Right lobe of liver (tissue), 6 donors: Measurements from ENCODE around the gene ARHGAP40. TPM values are rescaled to one million over a fixed set of nuclear protein-coding genes. Genes with fewer than 3 reads are reported as not detected.

Source experiments
- ATAC-seq, 4 donors: fragments of 200-7000 bp; cut with Tn5 transposase; one replicate each; pipeline ENCODE4 v1.9.1; 2020; ENCODE audit warnings: mild to moderate bottlenecking in 4 of 4, moderate library complexity in 4 of 4
- DNase-seq, 3 donors: peaks; one replicate each; pipeline ENCODE4 v3.0.0-alpha.2; 2020
- H3K27ac ChIP-seq, 3 donors: fragments of 200-600 bp; one replicate each; pipeline ENCODE4 v1.8.0; 2022
- H3K27me3 ChIP-seq, 2 donors: fragments of 200-600 bp; one replicate each; pipeline ENCODE4 v1.8.0; 2022
- H3K36me3 ChIP-seq, 4 donors: fragments of 200-600 bp; sonication (generic) in 1 of 4; one replicate each; pipeline versions ENCODE4 v1.5.1 to v1.8.0; 2017 to 2022; ENCODE audit warnings: control low read depth in 1 of 4
- H3K4me1 ChIP-seq, 4 donors: fragments of 200-600 bp; sonication (generic) in 1 of 4; one replicate each; pipeline versions ENCODE4 v1.5.1 to v1.8.0; 2017 to 2022; ENCODE audit warnings: control low read depth in 1 of 4
- H3K4me3 ChIP-seq, 3 donors: fragments of 200-600 bp; one replicate each; pipeline ENCODE4 v1.8.0; 2022
- H3K9me3 ChIP-seq, 4 donors: fragments of 200-600 bp; sonication (generic) in 1 of 4; one replicate each; pipeline versions ENCODE4 v1.5.1 to v1.8.0; 2017 to 2022; ENCODE audit warnings: control low read depth in 1 of 4
- CTCF ChIP-seq, 4 donors: fragments of 200-600 bp in 3 of 4; fragments of 450-650 bp in 1 of 4; IDR thresholded peaks; one replicate each; pipeline versions ENCODE4 v1.5.1 to v1.8.0; 2016 to 2022; ENCODE audit warnings: antibody characterized with exemption in 4 of 4, mild to moderate bottlenecking in 2 of 4
- POLR2A ChIP-seq: fragments of 450-650 bp; IDR thresholded peaks from one replicate; pipeline ENCODE4 v1.6.1; 2017; ENCODE audit warnings: antibody characterized with exemption, mild to moderate bottlenecking
- WGBS: methylation state at CpG from one replicate; pipeline ENCODE4 v1.1.6; 2018; ENCODE audit warnings: low coverage, low lambda C conversion rate; ENCODE audit not compliant: insufficient coverage; ENCODE audit errors: missing lambda C conversion rate; 5-methylcytosine and 5-hydroxymethylcytosine counted together
- intact Hi-C, 2 donors: fragments of 100-400 bp; cut with DNase I; formaldehyde crosslinking; loops; one replicate each; pipeline versions ENCODE4 v1.11.2 to v1.14.1; 2022
- total RNA-seq, 6 experiments: library from RNA; depleted of rRNA in 2 of 6; stranded (reverse); fragments of >200 nt in 2 of 6; fragmentation: NEBNext Ultra II Directional in 3 of 6; extraction: Animal tissue kit (Norgen Biotek cat#: 25700) in 3 of 6; gene quantifications; one replicate each; pipeline versions ENCODE4 v1.1.0 to v1.2.4, GENCODE V29; 2016 to 2023
- donor health status: DM: no; HTN: yes; CAD: no.
- donor health status: DM: no; HTN: no; CAD: no.
- donor health status: DM: no; HTN: no; CAD: no.
- donor health status: DM: no; HTN: yes; CAD: no.
- donor health status: DM: no; HTN: yes; CAD: no.

ARHGAP40 gene
- total RNA-seq, 6 experiments from 2014 or later = 0.12 TPM; not detected in 5

- no peak for ATAC-seq
- H3K27me3 ChIP-seq = no peaks in the 10 kb centered on the region
These were observed 64.1 kb downstream of the ARHGAP40 start for GRCh38 chr20:38665506-38666285.

GRCh38 chr20:38667417-38667956 lies 65.9 kb downstream of the ARHGAP40 start:
- 42% methylated on average over 5 of the region's 6 CpGs for WGBS
- TF ChIP-seq CTCF (IDR thresholded peaks at IDR 0.05) = no peak
- no peak for TF ChIP-seq POLR2A
- intact Hi-C loops = no loop called here

More at GRCh38 chr20:38665506-38666285, 64.1 kb downstream of the ARHGAP40 start:
- Histone ChIP-seq H3K27ac (no peak overlapping the region), H3K4me3 (no peak overlapping the region), H3K4me1 (no peaks in the 10 kb centered on the region), H3K9me3 (no peaks in the 10 kb centered on the region), H3K36me3 (no peaks in the 10 kb centered on the region)
- intact Hi-C loops = no loop called here
- WGBS = 38% methylated on average over 10 of the region's 11 CpGs
- DNase-seq = no peak
- no peak for TF ChIP-seq POLR2A
- TF ChIP-seq CTCF (IDR thresholded peaks at IDR 0.05) = no peak

GRCh38 chr20:38669688-38670087 lies 68.1 kb downstream of the ARHGAP40 start:
- Histone ChIP-seq H3K36me3 (no peaks in the 10 kb centered on the region), H3K27me3 (peaks cover 0 to 13% of the 10 kb centered on the region in 2 donors), H3K27ac (no peak overlapping the region), H3K4me1 (peaks cover 0 to 7% (median 0%) of the 10 kb centered on the region in 4 donors), H3K9me3 (no peaks in the 10 kb centered on the region), H3K4me3 (no peak overlapping the region)
- TF ChIP-seq CTCF (IDR thresholded peaks at IDR 0.05) (no peak), POLR2A (no peak)
- intact Hi-C loops = no loop called here
- no peak for DNase-seq
- no peak for ATAC-seq

More at GRCh38 chr20:38667417-38667956, 65.9 kb downstream of the ARHGAP40 start:
- H3K9me3 ChIP-seq = no peaks in the 10 kb centered on the region
- H3K4me1 ChIP-seq = no peaks in the 10 kb centered on the region
- no peak for DNase-seq
- no peak overlapping the region for H3K4me3 ChIP-seq
- no peaks in the 10 kb centered on the region for H3K27me3 ChIP-seq
- H3K27ac ChIP-seq = no peak overlapping the region
- no peaks in the 10 kb centered on the region for H3K36me3 ChIP-seq
- ATAC-seq = no peak

GRCh38 chr20:38670786-38671185 lies 69.2 kb downstream of the ARHGAP40 start:
- ATAC-seq (no peak), DNase-seq (no peak)
- no peak overlapping the region for H3K27ac ChIP-seq
- peaks cover 0 to 7% (median 0%) of the 10 kb centered on the region in 4 donors for H3K4me1 ChIP-seq
- H3K27me3 ChIP-seq = peaks cover 0 to 13% of the 10 kb centered on the region in 2 donors
- H3K9me3 ChIP-seq = no peaks in the 10 kb centered on the region
- intact Hi-C loops = no loop called here
- no peaks in the 10 kb centered on the region for H3K36me3 ChIP-seq
- WGBS = 54% methylated on average over 2 of the region's 3 CpGs
- no peak for TF ChIP-seq CTCF (IDR thresholded peaks at IDR 0.05)
- no peak for TF ChIP-seq POLR2A
- no peak overlapping the region for H3K4me3 ChIP-seq
